Endodermal cell (in vitro differentiated cells): Measurements from ENCODE around the gene MCEE. TPM values are rescaled to one million over a fixed set of nuclear protein-coding genes. Genes with fewer than 3 reads are reported as not detected.
A peak's percentile ranks its signal among the peaks of the same experiment; 100 is the strongest.
"Not testable (repeated sequence)": the region's sequence is repeated elsewhere in the genome, so short reads cannot be mapped to it uniquely, and the experiment has no call there.

Source experiments
- DNase-seq: peaks from one replicate; pipeline ENCODE4 v3.0.0-alpha.2; 2017
- H3K27ac ChIP-seq: 2 replicates; pipeline ENCODE4 v1.5.1; 2013; ENCODE audit warnings: mild to moderate bottlenecking, low read depth, low read length, moderate library complexity
- H3K27me3 ChIP-seq: 2 replicates; pipeline ENCODE4 v1.6.1; 2013; ENCODE audit warnings: mild to moderate bottlenecking, low read length, moderate library complexity; ENCODE audit not compliant: insufficient read depth, control insufficient read depth, poor library complexity, severe bottlenecking
- H3K36me3 ChIP-seq: 2 replicates; pipeline ENCODE4 v1.7.0; 2013; ENCODE audit warnings: mild to moderate bottlenecking, low read length, moderate library complexity; ENCODE audit not compliant: control insufficient read depth, insufficient read depth
- H3K4me1 ChIP-seq: one replicate; pipeline ENCODE4 v1.7.0; 2013; ENCODE audit warnings: low read length; ENCODE audit not compliant: control insufficient read depth, insufficient read depth
- H3K4me3 ChIP-seq: 2 replicates; pipeline ENCODE4 v1.5.1; 2013; ENCODE audit warnings: mild to moderate bottlenecking, low read length, moderate library complexity
- H3K9ac ChIP-seq: 2 replicates; pipeline ENCODE4 v1.6.1; 2013; ENCODE audit warnings: mild to moderate bottlenecking, low read length, moderate library complexity; ENCODE audit not compliant: poor library complexity, severe bottlenecking; ENCODE audit errors: extremely low read depth
- H3K9me3 ChIP-seq: 2 replicates; pipeline ENCODE4 v1.6.1; 2013; ENCODE audit warnings: mild to moderate bottlenecking, low read length, moderate library complexity; ENCODE audit not compliant: control insufficient read depth
- H3K27ac Mint-ChIP-seq: 2 replicates; pipeline ENCODE4 v1.8.0; 2020; ENCODE audit warnings: mixed read lengths
- H3K27me3 Mint-ChIP-seq: 2 replicates; pipeline ENCODE4 v1.8.0; 2021; ENCODE audit warnings: mild to moderate bottlenecking, mixed read lengths; ENCODE audit not compliant: insufficient read depth
- H3K36me3 Mint-ChIP-seq: 2 replicates; pipeline ENCODE4 v1.8.0; 2020; ENCODE audit warnings: low read depth, mixed read lengths
- H3K4me1 Mint-ChIP-seq: 2 replicates; pipeline ENCODE4 v1.8.0; 2020; ENCODE audit warnings: mixed read lengths
- H3K4me3 Mint-ChIP-seq: 2 replicates; pipeline ENCODE4 v1.8.0; 2020; ENCODE audit warnings: mild to moderate bottlenecking, moderate library complexity, mixed read lengths
- H3K9me3 Mint-ChIP-seq: 2 replicates; pipeline ENCODE4 v1.8.0; 2020; ENCODE audit warnings: mild to moderate bottlenecking, mixed read lengths
- CTCF ChIP-seq: fragments of 200-600 bp; sonication (generic); conservative IDR thresholded peaks from 2 replicates; pipeline ENCODE4 v1.5.0; 2021; ENCODE audit warnings: antibody characterized with exemption, mild to moderate bottlenecking
- WGBS, 2 experiments: methylation state at CpG; one replicate each; pipeline versions ENCODE4 v1.1.5 to v1.1.7; 2013; ENCODE audit warnings: missing lambda C conversion rate in 2 of 2, mixed read lengths in 1 of 2; ENCODE audit not compliant: insufficient coverage in 1 of 2, insufficient read length in 1 of 2; 5-methylcytosine and 5-hydroxymethylcytosine counted together
- total RNA-seq, 2 donors: library from RNA; stranded (reverse); fragmentation: NEBNext Ultra II Directional in 1 of 2; extraction: Animal tissue kit (Norgen Biotek cat#: 25700) in 1 of 2; gene quantifications; 2 replicates in 1 of 2; 3 replicates in 1 of 2; pipeline ENCODE4 v1.2.1, GENCODE V29; 2021

Gene MCEE
- total RNA-seq, 2 donors from 2014 or later: 10.9 to 17.6 TPM

- no peak for DNase-seq
- Histone ChIP-seq H3K9ac (no peak overlapping the region), H3K9me3 (no peaks in the 10 kb centered on the region), H3K27me3 (no peaks in the 10 kb centered on the region), H3K4me3 (no peak overlapping the region), H3K36me3 (peaks cover 82% of the 10 kb centered on the region), H3K4me1 (no peaks in the 10 kb centered on the region), H3K27ac (no peak overlapping the region)
- Mint-ChIP-seq H3K9me3 (no peaks in the 10 kb centered on the region), H3K27me3 (no peaks in the 10 kb centered on the region), H3K27ac (no peak overlapping the region), H3K4me1 (no peaks in the 10 kb centered on the region), H3K36me3 (peaks cover 49% of the 10 kb centered on the region), H3K4me3 (no peak overlapping the region)
- WGBS, 2 experiments: 94 to 97% methylated on average over 2 to 3 of the region's 3 CpGs
- TF ChIP-seq CTCF: no peak
These were observed 6.1 kb upstream of the MCEE start for GRCh38 chr2:71136174-71136573.

GRCh38 chr2:71133603-71134002, 3.6 kb upstream of the MCEE start:
- no peak overlapping the region for H3K4me3 Mint-ChIP-seq
- peaks cover 29% of the 10 kb centered on the region for H3K36me3 Mint-ChIP-seq
- no peak overlapping the region for H3K27ac Mint-ChIP-seq
- no peak for DNase-seq
- no peaks in the 10 kb centered on the region for H3K9me3 ChIP-seq
- no peaks in the 10 kb centered on the region for H3K4me1 ChIP-seq
- peaks cover 58% of the 10 kb centered on the region for H3K36me3 ChIP-seq
- H3K27me3 Mint-ChIP-seq: no peaks in the 10 kb centered on the region
- no peak for TF ChIP-seq CTCF
- H3K4me1 Mint-ChIP-seq: peaks cover 5% of the 10 kb centered on the region
- no peak overlapping the region for H3K4me3 ChIP-seq
- no peaks in the 10 kb centered on the region for H3K9me3 Mint-ChIP-seq
- H3K9ac ChIP-seq: no peak overlapping the region
- H3K27ac ChIP-seq: no peak overlapping the region
- H3K27me3 ChIP-seq: no peaks in the 10 kb centered on the region

GRCh38 chr2:71131387-71132166, 1.5 kb upstream of the MCEE start:
- H3K4me1 ChIP-seq, H3K27ac Mint-ChIP-seq, H3K9me3 Mint-ChIP-seq, H3K4me1 Mint-ChIP-seq, H3K27me3 Mint-ChIP-seq, H3K27me3 ChIP-seq, H3K27ac ChIP-seq, H3K4me3 Mint-ChIP-seq, H3K9me3 ChIP-seq, DNase-seq: not testable (repeated sequence)
- WGBS, 2 experiments: 72 to 76% methylated on average over 3 to 7 of the region's 7 CpGs
- Histone ChIP-seq H3K9ac (peak overlapping the region; percentile 95), H3K4me3 (peak overlapping the region; percentile 99), H3K36me3 (peaks cover 37% of the 10 kb centered on the region)
- peaks cover 19% of the 10 kb centered on the region for H3K36me3 Mint-ChIP-seq

- peaks cover 30% of the 10 kb centered on the region for H3K36me3 ChIP-seq
- Mint-ChIP-seq H3K36me3 (peaks cover 14% of the 10 kb centered on the region), H3K27me3 (no peaks in the 10 kb centered on the region), H3K4me1 (peaks cover 7% of the 10 kb centered on the region), H3K27ac (no peak overlapping the region), H3K9me3 (no peaks in the 10 kb centered on the region), H3K4me3 (no peak overlapping the region)
- no peaks in the 10 kb centered on the region for H3K9me3 ChIP-seq
- WGBS, 2 experiments: 0% methylated on average over 3 of the region's 4 CpGs; no CpG with 5 or more reads in 1 of the 2 experiments
- H3K4me3 ChIP-seq: peak overlapping the region; percentile 99
- no peaks in the 10 kb centered on the region for H3K4me1 ChIP-seq
- peak overlapping the region; percentile 71 for H3K27ac ChIP-seq
- peak overlapping the region; percentile 95 for H3K9ac ChIP-seq
- TF ChIP-seq CTCF: no peak
- H3K27me3 ChIP-seq: no peaks in the 10 kb centered on the region
- no peak for DNase-seq
These were observed 846 bp upstream of the MCEE start for GRCh38 chr2:71130905-71131244.
